ENCODE measurements around the gene TGFB2.

DNA sequence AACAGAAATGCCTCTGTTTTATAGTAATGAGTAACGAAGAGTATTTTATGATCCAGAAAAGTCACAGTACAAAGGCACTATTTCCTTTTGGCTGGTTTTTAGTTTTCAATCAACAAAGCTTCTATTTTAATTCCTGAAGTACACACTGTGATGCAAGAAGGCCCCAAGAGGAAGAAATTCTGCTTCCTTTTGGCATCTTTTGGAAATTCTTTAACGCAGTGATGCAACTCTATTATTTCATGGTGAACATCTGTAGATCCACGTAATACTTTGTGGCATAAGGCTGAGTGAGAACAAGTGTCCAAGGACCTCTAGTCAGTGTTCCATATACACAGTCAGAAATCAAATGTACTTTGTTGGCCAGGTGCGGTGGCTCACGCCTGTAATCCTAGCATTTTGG lies 137.5 kb downstream of the TGFB2 start:
- no peak for TF ChIP-seq EZH2 (IDR thresholded peaks at IDR 0.05; ENCODE audit: borderline replicate concordance, low read length)
- TF ChIP-seq, protein P1, sequence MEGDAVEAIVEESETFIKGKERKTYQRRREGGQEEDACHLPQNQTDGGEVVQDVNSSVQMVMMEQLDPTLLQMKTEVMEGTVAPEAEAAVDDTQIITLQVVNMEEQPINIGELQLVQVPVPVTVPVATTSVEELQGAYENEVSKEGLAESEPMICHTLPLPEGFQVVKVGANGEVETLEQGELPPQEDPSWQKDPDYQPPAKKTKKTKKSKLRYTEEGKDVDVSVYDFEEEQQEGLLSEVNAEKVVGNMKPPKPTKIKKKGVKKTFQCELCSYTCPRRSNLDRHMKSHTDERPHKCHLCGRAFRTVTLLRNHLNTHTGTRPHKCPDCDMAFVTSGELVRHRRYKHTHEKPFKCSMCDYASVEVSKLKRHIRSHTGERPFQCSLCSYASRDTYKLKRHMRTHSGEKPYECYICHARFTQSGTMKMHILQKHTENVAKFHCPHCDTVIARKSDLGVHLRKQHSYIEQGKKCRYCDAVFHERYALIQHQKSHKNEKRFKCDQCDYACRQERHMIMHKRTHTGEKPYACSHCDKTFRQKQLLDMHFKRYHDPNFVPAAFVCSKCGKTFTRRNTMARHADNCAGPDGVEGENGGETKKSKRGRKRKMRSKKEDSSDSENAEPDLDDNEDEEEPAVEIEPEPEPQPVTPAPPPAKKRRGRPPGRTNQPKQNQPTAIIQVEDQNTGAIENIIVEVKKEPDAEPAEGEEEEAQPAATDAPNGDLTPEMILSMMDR (conservative IDR thresholded peaks at IDR 0.05 in 1 of 2, IDR thresholded peaks at IDR 0.05 in 1 of 2; ENCODE audit: extremely low read depth in 1 of 2, insufficient read depth in 1 of 2, low read depth in 1 of 2, low read length in 2 of 2) = no peak

Data from mammary epithelial cell (primary cell).